Ishikawa (cell line): ENCODE measurements around the gene SLC29A2.

ENCODE experiments used
- CREB1 ChIP-seq: IDR thresholded peaks from 2 replicates; pipeline ENCODE4 v1.6.1; 2012; ENCODE audit warnings: low read depth
- EGR1 ChIP-seq: IDR thresholded peaks from 2 replicates; pipeline ENCODE4 v1.6.1; 2012
- EP300 ChIP-seq: IDR thresholded peaks from 2 replicates; pipeline ENCODE4 v1.6.1; 2012; ENCODE audit warnings: borderline replicate concordance
- FOXM1 ChIP-seq: IDR thresholded peaks from 2 replicates; pipeline ENCODE4 v1.6.1; 2012; ENCODE audit warnings: low read depth, borderline replicate concordance
- MAX ChIP-seq: IDR thresholded peaks from 2 replicates; pipeline ENCODE4 v1.6.1; 2012
- NFIC ChIP-seq: IDR thresholded peaks from 2 replicates; pipeline ENCODE4 v1.6.1; 2012
- RAD21 ChIP-seq: IDR thresholded peaks from 2 replicates; pipeline ENCODE4 v1.6.1; 2012; ENCODE audit warnings: low read depth
- TCF12 ChIP-seq: IDR thresholded peaks from 2 replicates; pipeline ENCODE4 v1.6.1; 2012; ENCODE audit warnings: low read depth
- USF1 ChIP-seq: IDR thresholded peaks from 2 replicates; pipeline ENCODE4 v1.6.1; 2012
- YY1 ChIP-seq: IDR thresholded peaks from 2 replicates; pipeline ENCODE4 v1.6.1; 2012; ENCODE audit warnings: low read depth

- no peak for TF ChIP-seq YY1
- TF ChIP-seq RAD21, result no peak
- no peak for TF ChIP-seq NFIC
- no peak for TF ChIP-seq TCF12
- TF ChIP-seq MAX, result no peak
- TF ChIP-seq CREB1, result no peak
- TF ChIP-seq FOXM1, result no peak
- TF ChIP-seq EGR1, result no peak
- no peak for TF ChIP-seq EP300
- no peak for TF ChIP-seq USF1
Observed at GRCh38 chr11:66411323-66411722, 39.8 kb upstream of the SLC29A2 start.
